ENCODE results near the gene PTPRS.

PTPRS gene

DNA sequence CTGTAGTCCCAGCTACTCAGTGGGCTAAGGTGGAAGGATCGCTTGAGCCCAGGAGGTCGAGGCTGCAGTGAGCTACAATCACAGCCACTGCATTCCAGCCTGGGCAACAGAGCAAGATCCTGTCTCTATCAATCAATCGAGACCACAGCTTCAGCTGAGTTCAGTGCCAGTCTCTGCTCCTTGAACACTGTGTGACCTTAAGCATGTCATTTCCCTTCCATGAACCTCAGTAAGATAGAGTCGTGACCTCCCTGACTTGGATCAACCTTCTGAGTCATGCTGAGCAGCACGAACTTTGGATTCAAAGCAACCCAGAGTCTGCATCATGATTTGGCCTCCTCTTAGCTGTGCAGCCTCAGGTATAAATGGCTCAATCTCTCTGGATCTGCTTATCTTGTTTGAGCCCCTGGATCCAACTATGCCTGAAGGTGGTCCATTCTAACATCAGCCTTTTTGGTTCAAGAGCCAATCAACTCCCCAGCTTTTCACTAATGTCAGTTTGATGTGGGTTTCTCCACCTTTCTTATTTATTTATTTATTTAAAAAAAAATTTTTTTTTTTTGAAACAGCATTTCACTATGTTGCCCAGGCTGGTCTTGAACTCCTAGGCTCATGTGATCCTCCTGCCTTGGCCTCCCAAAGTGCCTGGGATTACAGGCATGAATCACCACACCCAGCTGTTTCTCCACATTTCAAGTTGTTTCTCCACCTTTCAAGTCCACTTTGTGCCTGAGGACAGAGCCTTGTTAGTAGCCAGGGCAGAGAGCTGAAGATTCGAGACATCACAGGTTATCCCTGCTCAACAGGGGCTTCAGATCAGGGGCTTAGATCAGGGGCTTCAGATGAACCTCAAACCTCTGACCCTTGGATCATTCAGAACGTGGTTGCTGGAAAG, 26.4 kb downstream of the PTPRS start:
- TF ChIP-seq, protein P1, sequence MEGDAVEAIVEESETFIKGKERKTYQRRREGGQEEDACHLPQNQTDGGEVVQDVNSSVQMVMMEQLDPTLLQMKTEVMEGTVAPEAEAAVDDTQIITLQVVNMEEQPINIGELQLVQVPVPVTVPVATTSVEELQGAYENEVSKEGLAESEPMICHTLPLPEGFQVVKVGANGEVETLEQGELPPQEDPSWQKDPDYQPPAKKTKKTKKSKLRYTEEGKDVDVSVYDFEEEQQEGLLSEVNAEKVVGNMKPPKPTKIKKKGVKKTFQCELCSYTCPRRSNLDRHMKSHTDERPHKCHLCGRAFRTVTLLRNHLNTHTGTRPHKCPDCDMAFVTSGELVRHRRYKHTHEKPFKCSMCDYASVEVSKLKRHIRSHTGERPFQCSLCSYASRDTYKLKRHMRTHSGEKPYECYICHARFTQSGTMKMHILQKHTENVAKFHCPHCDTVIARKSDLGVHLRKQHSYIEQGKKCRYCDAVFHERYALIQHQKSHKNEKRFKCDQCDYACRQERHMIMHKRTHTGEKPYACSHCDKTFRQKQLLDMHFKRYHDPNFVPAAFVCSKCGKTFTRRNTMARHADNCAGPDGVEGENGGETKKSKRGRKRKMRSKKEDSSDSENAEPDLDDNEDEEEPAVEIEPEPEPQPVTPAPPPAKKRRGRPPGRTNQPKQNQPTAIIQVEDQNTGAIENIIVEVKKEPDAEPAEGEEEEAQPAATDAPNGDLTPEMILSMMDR (IDR thresholded peaks at IDR 0.05): no peak
- no peak for TF ChIP-seq ZFX (IDR thresholded peaks at IDR 0.05; ENCODE audit: borderline replicate concordance)
- H3K27ac ChIP-seq: no peak overlapping the region

DNA sequence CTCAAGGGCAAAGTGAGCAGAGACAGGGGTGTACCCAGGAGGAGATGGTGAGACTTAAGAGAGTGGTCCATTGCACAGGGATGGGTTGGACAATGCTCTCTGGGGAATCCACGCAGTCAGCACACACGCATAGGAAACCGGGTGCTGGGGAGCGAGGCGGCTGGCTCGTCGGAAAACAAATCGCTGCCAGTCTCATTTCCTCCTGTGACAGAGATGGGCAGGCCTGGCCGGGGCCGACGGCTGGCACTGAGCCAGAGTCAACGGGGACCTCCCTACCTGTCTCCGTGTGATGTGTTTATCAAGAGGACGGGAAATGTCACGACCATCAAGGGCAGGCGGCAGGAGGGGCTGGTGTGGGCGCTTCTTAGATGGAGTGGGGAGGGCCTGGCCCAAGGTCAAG, 27.3 kb downstream of the PTPRS start:
- no peak for TF ChIP-seq ZFX (IDR thresholded peaks at IDR 0.05; ENCODE audit: borderline replicate concordance)
- TF ChIP-seq, protein P1 (IDR thresholded peaks at IDR 0.05): no peak
- no peak overlapping the region for H3K27ac ChIP-seq

DNA sequence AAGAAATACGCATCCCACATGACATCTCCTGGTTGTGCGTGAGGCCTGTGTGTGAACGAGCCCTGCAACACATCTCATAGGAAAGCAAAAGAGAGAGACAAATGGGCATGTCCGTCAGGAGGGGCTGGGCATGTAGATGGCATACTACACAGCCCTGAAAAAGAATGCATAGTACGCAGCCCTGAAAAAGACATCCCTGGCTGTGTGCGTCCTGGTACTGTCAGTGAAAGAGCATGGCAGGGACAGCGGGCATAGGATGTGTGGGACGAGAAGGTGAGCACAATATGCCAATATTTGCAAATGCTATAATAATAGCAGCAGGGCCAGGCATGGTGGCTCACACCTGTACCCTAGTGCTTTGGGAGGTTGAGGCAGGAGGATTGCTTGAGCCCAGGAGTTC, 28.6 kb downstream of the PTPRS start:
- TF ChIP-seq ZFX (IDR thresholded peaks at IDR 0.05; ENCODE audit: borderline replicate concordance): no peak
- TF ChIP-seq, protein P1 (IDR thresholded peaks at IDR 0.05): no peak
- no peak overlapping the region for H3K27ac ChIP-seq

DNA sequence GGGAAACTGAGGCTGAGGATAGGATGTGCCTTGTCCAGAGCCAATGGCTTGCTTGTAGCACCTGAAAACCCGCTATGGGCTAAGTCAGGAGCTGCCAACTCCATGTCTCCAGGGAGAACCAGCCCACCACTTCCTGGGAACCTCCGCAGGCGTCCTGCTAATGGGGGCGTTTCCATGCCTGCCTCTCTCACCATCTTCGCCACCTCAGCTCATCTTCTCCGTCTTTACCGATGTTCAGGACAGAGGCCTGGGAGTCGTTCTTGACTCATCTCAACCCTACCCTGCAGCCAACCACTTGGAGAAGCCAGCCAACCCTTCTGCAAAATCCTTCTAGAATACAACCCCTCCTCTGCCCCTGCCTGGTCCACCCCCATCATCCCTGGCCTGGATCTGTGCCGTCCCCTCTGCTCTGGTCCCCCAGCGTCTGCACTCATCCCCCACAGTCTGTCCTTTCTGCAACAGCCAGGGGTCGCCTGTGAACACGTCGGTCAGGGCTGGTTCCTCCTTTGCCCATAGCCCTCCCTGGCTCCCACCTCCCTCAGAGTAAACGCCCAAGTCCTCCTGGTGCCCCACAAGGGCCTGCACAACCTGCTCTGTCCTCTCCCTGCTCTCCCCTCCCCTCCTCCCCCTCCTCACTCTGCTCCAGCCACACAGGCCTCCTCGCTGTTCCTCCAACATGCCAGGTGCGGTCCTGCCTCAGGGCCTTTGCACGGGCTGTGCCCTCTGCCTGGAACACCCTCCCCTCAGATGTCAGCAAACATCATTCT, 31.0 kb downstream of the PTPRS start:
- peak overlapping the region; percentile 89 for H3K27ac ChIP-seq
- TF ChIP-seq, protein P1 (IDR thresholded peaks at IDR 0.05): no peak
- no peak for TF ChIP-seq ZFX (IDR thresholded peaks at IDR 0.05; ENCODE audit: borderline replicate concordance)

DNA sequence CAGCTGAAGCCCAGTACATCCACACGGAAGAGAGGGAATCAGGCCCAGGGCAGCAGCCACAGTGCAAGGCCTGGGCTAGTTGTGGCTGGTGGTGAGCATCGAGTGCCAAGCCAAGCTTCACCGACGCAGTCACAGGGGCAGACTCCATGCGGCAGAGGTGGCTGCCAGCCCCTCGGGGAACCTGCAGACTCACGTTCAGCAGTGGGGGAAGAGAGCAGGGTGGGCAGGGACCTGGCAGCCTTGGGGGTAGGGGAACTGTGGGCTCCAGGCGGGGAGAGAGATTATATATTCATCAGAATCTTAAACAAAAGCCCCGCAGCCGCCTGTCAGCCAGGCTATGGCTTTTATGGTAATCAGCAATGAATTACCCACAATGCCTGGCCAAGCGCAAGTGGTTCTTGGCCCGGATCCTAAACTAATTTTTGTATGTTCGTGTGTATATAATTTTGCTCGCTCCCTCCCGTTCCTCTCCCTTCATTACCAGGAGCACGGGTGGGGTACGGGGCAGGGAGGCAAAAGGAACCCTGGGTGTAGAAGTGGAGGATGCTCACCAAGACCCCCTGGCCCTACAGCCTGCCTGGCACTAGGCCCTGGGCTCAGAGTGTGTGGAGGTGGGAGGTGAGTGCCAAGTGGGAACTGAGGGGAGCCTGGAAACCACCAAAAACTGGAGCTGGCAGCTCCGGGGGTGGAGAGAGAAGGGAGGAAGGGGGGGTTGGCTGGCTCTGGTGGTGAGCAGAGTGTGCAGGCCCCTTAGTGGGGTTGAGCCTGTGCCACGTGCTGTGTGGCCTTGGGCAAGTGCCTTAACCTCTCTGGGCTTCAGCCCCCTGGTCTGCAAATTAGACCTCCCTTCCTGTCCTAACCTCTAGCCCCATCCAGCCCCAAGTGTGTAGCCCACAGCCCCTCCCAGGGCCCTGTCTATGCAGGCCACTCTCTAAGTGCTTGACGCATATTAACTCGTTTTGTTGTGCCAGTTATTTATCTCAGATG, 31.9 kb downstream of the PTPRS start:
- peak overlapping the region; percentile 89 for H3K27ac ChIP-seq

DNA sequence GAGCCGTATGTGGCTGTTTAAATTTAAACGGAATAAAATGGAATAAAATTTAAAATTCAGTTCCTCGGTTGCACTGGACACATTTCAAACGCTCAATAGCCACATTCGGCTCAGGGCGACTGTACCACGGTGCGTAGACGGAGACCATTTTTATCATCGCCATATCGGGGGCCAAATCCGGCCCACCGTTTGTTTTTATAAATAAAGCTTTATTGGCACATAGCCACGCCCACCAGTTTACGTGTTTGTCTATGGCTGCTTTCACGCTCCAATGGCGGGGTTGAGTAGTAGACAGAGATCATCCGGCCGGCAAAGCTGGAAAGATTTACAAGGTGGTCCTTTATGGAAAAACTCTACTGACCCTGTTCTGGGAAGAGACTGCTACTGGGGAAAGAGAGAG, 33.0 kb downstream of the PTPRS start:
- TF ChIP-seq ZFX (IDR thresholded peaks at IDR 0.05; ENCODE audit: borderline replicate concordance): no peak
- TF ChIP-seq, protein P1 (IDR thresholded peaks at IDR 0.05): no peak
- peak overlapping the region; percentile 89 for H3K27ac ChIP-seq

More for the DNA sequence above, 31.9 kb downstream of the PTPRS start:
- TF ChIP-seq, protein P1 (IDR thresholded peaks at IDR 0.05): no peak
- no peak for TF ChIP-seq ZFX (IDR thresholded peaks at IDR 0.05; ENCODE audit: borderline replicate concordance)

Measured in 22Rv1 (cell line).